Globus pallidus (tissue), 1 donor: ENCODE measurements around the gene KIAA1549.
"Not testable (repeated sequence)": the region's sequence is repeated elsewhere in the genome, so short reads cannot be mapped to it uniquely, and the experiment has no call there.

Source experiments
- DNase-seq: peaks from one replicate; pipeline ENCODE4 v3.0.0-alpha.2; 2015; ENCODE audit warnings: low spot score

KIAA1549 gene

GRCh38 chr7:138811327-138811726, 169.9 kb downstream of the KIAA1549 start:
- DNase-seq = not testable (repeated sequence)

- DNase-seq = no peak
These were observed 171.8 kb downstream of the KIAA1549 start for GRCh38 chr7:138809346-138809745.

GRCh38 chr7:138804618-138805017, 176.6 kb downstream of the KIAA1549 start:
- no peak for DNase-seq

- no peak for DNase-seq
These were observed 178.5 kb downstream of the KIAA1549 start for GRCh38 chr7:138802706-138803105.

GRCh38 chr7:138801256-138801655, 179.9 kb downstream of the KIAA1549 start:
- DNase-seq = no peak

GRCh38 chr7:138799336-138800000, 181.7 kb downstream of the KIAA1549 start:
- DNase-seq = no peak

- DNase-seq = no peak
These were observed 182.4 kb downstream of the KIAA1549 start for GRCh38 chr7:138798836-138799235.

GRCh38 chr7:138797715-138798320, 183.4 kb downstream of the KIAA1549 start, which contains the start of the genes ATP6V0A4 and TMEM213:
Gene ATP6V0A4 (minus strand): TSS chr7:138798196. CDS start chr7:138771247, 26,949 bp downstream.
Gene TMEM213 (plus strand): TSS chr7:138797994. CDS start chr7:138798105, 111 bp downstream.
- no peak for DNase-seq

GRCh38 chr7:138797046-138797445, 184.1 kb downstream of the KIAA1549 start:
- not testable (repeated sequence) for DNase-seq

GRCh38 chr7:138796038-138796615, 185.1 kb downstream of the KIAA1549 start:
- DNase-seq = no peak

GRCh38 chr7:138785587-138786437, 195.4 kb downstream of the KIAA1549 start:
- no peak for DNase-seq

- no peak for DNase-seq
These were observed 196.5 kb downstream of the KIAA1549 start for GRCh38 chr7:138784692-138785091.
